ENCODE measurements around the gene SYS1. TPM values are rescaled to one million over a fixed set of nuclear protein-coding genes. Genes with fewer than 3 reads are reported as not detected.

SYS1 gene
- polyA plus RNA-seq, 4 donors, result 13.6 to 40.3 (median 26.9) TPM

- FAIRE-seq (no peak), DNase-seq (peak; percentile 71 to 83)
- 1 to 2% (median 1%) methylated on average over 45 to 87 of the region's 87 CpGs for WGBS, 3 donors
Observed at GRCh38 chr20:45406260-45407066, 43.5 kb downstream of the SYS1 start.

GRCh38 chr20:45407067-45407745 lies 44.2 kb downstream of the SYS1 start:
- peaks cover 0 to 2% (median 0%) of the 10 kb centered on the region in 3 donors for H3K27me3 ChIP-seq (ENCODE audit: control insufficient read depth in 3 of 3, insufficient read depth in 3 of 3, low read length in 3 of 3)
- DNase-seq, result peak; percentile 42 to 70
- H3K36me3 ChIP-seq (ENCODE audit: control insufficient read depth in 3 of 3, insufficient read depth in 2 of 3, low read depth in 1 of 3, low read length in 3 of 3), result peaks cover 0 to 11% (median 2%) of the 10 kb centered on the region in 3 donors
- 10 to 20% (median 16%) methylated on average over 28 to 30 of the region's 30 CpGs for WGBS, 3 donors
- H3K4me1 ChIP-seq (ENCODE audit: control insufficient read depth in 3 of 3, insufficient read depth in 2 of 3, low read depth in 1 of 3, low read length in 2 of 3), result peaks cover 2 to 13% (median 7%) of the 10 kb centered on the region in 3 donors
- peak overlapping the region; percentile 39 to 94 (median 68) for H3K27ac ChIP-seq (ENCODE audit: low read depth in 1 of 3, low read length in 2 of 3)
- no peak for FAIRE-seq
- peak overlapping the region; percentile 76 to 86 (median 79) for H3K4me3 ChIP-seq (ENCODE audit: low read depth in 1 of 3, low read length in 3 of 3)
- H3K9me3 ChIP-seq (ENCODE audit: control insufficient read depth in 2 of 2, insufficient read depth in 1 of 2, low read depth in 1 of 2, low read length in 1 of 2), result no peaks in the 10 kb centered on the region

More at GRCh38 chr20:45406260-45407066, 43.5 kb downstream of the SYS1 start:
- Histone ChIP-seq H3K4me3 (ENCODE audit: low read depth in 1 of 3, low read length in 3 of 3) (peak overlapping the region; percentile 76 to 86 (median 79)), H3K9me3 (ENCODE audit: control insufficient read depth in 2 of 2, insufficient read depth in 1 of 2, low read depth in 1 of 2, low read length in 1 of 2) (no peaks in the 10 kb centered on the region), H3K27me3 (ENCODE audit: control insufficient read depth in 3 of 3, insufficient read depth in 3 of 3, low read length in 3 of 3) (peaks cover 0 to 2% (median 0%) of the 10 kb centered on the region in 3 donors), H3K27ac (ENCODE audit: low read depth in 1 of 3, low read length in 2 of 3) (peak overlapping the region; percentile 40 to 94 (median 68)), H3K4me1 (ENCODE audit: control insufficient read depth in 3 of 3, insufficient read depth in 2 of 3, low read depth in 1 of 3, low read length in 2 of 3) (peaks cover 2 to 12% (median 4%) of the 10 kb centered on the region in 3 donors), H3K36me3 (ENCODE audit: control insufficient read depth in 3 of 3, insufficient read depth in 2 of 3, low read depth in 1 of 3, low read length in 3 of 3) (peaks cover 0 to 11% (median 2%) of the 10 kb centered on the region in 3 donors)

- Histone ChIP-seq H3K27ac (ENCODE audit: low read depth in 1 of 3, low read length in 2 of 3) (peak within 1 kb of the TSS; percentile 39 to 94 (median 68)), H3K4me3 (ENCODE audit: low read depth in 1 of 3, low read length in 3 of 3) (peak within 1 kb of the TSS; percentile 76 to 86 (median 79)), H3K36me3 (ENCODE audit: control insufficient read depth in 3 of 3, insufficient read depth in 2 of 3, low read depth in 1 of 3, low read length in 3 of 3) (peaks cover 0 to 11% (median 2%) of the 10 kb centered on the region in 3 donors), H3K4me1 (ENCODE audit: control insufficient read depth in 3 of 3, insufficient read depth in 2 of 3, low read depth in 1 of 3, low read length in 2 of 3) (peaks cover 2 to 13% (median 7%) of the 10 kb centered on the region in 3 donors), H3K9me3 (ENCODE audit: control insufficient read depth in 2 of 2, insufficient read depth in 1 of 2, low read depth in 1 of 2, low read length in 1 of 2) (no peaks in the 10 kb centered on the region), H3K27me3 (ENCODE audit: control insufficient read depth in 3 of 3, insufficient read depth in 3 of 3, low read length in 3 of 3) (peaks cover 0 to 2% (median 0%) of the 10 kb centered on the region in 3 donors)
- DNase-seq (no peak), FAIRE-seq (no peak)
- WGBS, 3 donors, result 59 to 78% (median 64%) methylated on average over 21 of the region's 21 CpGs
Observed at GRCh38 chr20:45407783-45408645, 45.1 kb downstream of the SYS1 start, which contains the start of gene DBNDD2. Gene DBNDD2 (plus strand): TSS chr20:45408289. CDS start chr20:45408468, 179 bp downstream.

- WGBS, 3 donors, result 72 to 73% (median 72%) methylated on average over 7 of the region's 7 CpGs
- Histone ChIP-seq H3K4me1 (ENCODE audit: control insufficient read depth in 3 of 3, insufficient read depth in 2 of 3, low read depth in 1 of 3, low read length in 2 of 3) (peaks cover 2 to 13% (median 7%) of the 10 kb centered on the region in 3 donors), H3K36me3 (ENCODE audit: control insufficient read depth in 3 of 3, insufficient read depth in 2 of 3, low read depth in 1 of 3, low read length in 3 of 3) (peaks cover 0 to 11% (median 2%) of the 10 kb centered on the region in 3 donors), H3K4me3 (ENCODE audit: low read depth in 1 of 3, low read length in 3 of 3) (no peak overlapping the region), H3K27ac (ENCODE audit: low read depth in 1 of 3, low read length in 2 of 3) (peak overlapping the region in 2 of 3 donors; percentile 36 to 48), H3K9me3 (ENCODE audit: control insufficient read depth in 2 of 2, insufficient read depth in 1 of 2, low read depth in 1 of 2, low read length in 1 of 2) (no peaks in the 10 kb centered on the region), H3K27me3 (ENCODE audit: control insufficient read depth in 3 of 3, insufficient read depth in 3 of 3, low read length in 3 of 3) (peaks cover 0 to 2% (median 0%) of the 10 kb centered on the region in 3 donors)
- DNase-seq (no peak), FAIRE-seq (no peak)
Observed at GRCh38 chr20:45408646-45409213, 45.8 kb downstream of the SYS1 start.

GRCh38 chr20:45409521-45410272 lies 46.7 kb downstream of the SYS1 start:
- H3K4me1 ChIP-seq (ENCODE audit: control insufficient read depth in 3 of 3, insufficient read depth in 2 of 3, low read depth in 1 of 3, low read length in 2 of 3), result peaks cover 2 to 13% (median 7%) of the 10 kb centered on the region in 3 donors
- 80 to 87% (median 82%) methylated on average over 7 of the region's 7 CpGs for WGBS, 3 donors
- DNase-seq, result peak; percentile 26 to 92
- H3K4me3 ChIP-seq (ENCODE audit: low read depth in 1 of 3, low read length in 3 of 3), result no peak overlapping the region
- peaks cover 0 to 2% (median 0%) of the 10 kb centered on the region in 3 donors for H3K27me3 ChIP-seq (ENCODE audit: control insufficient read depth in 3 of 3, insufficient read depth in 3 of 3, low read length in 3 of 3)
- H3K27ac ChIP-seq (ENCODE audit: low read depth in 1 of 3, low read length in 2 of 3), result peak overlapping the region in 2 of 3 donors; percentile 55 to 66
- no peak for FAIRE-seq
- H3K36me3 ChIP-seq (ENCODE audit: control insufficient read depth in 3 of 3, insufficient read depth in 2 of 3, low read depth in 1 of 3, low read length in 3 of 3), result peaks cover 0 to 11% (median 2%) of the 10 kb centered on the region in 3 donors
- H3K9me3 ChIP-seq (ENCODE audit: control insufficient read depth in 2 of 2, insufficient read depth in 1 of 2, low read depth in 1 of 2, low read length in 1 of 2), result no peaks in the 10 kb centered on the region

GRCh38 chr20:45410887-45411286 lies 47.9 kb downstream of the SYS1 start:
- no peak for FAIRE-seq
- H3K4me1 ChIP-seq (ENCODE audit: control insufficient read depth in 3 of 3, insufficient read depth in 2 of 3, low read depth in 1 of 3, low read length in 2 of 3), result peaks cover 2 to 13% (median 7%) of the 10 kb centered on the region in 3 donors
- 15 to 55% (median 39%) methylated on average over 8 of the region's 8 CpGs for WGBS, 3 donors

GRCh38 chr20:45412653-45413052 lies 49.7 kb downstream of the SYS1 start:
- FAIRE-seq (no peak), DNase-seq (no peak)
- H3K27me3 ChIP-seq (ENCODE audit: control insufficient read depth in 3 of 3, insufficient read depth in 3 of 3, low read length in 3 of 3), result no peaks in the 10 kb centered on the region
- H3K27ac ChIP-seq (ENCODE audit: low read depth in 1 of 3, low read length in 2 of 3), result peak overlapping the region in 1 of 3 donors; percentile 2
- no peaks in the 10 kb centered on the region for H3K9me3 ChIP-seq (ENCODE audit: control insufficient read depth in 2 of 2, insufficient read depth in 1 of 2, low read depth in 1 of 2, low read length in 1 of 2)
- H3K4me3 ChIP-seq (ENCODE audit: low read depth in 1 of 3, low read length in 3 of 3), result no peak overlapping the region
- H3K4me1 ChIP-seq (ENCODE audit: control insufficient read depth in 3 of 3, insufficient read depth in 2 of 3, low read depth in 1 of 3, low read length in 2 of 3), result peaks cover 4 to 18% (median 7%) of the 10 kb centered on the region in 3 donors
- 86 to 90% (median 87%) methylated on average over 5 of the region's 5 CpGs for WGBS, 3 donors
- peaks cover 0 to 11% (median 2%) of the 10 kb centered on the region in 3 donors for H3K36me3 ChIP-seq (ENCODE audit: control insufficient read depth in 3 of 3, insufficient read depth in 2 of 3, low read depth in 1 of 3, low read length in 3 of 3)

More at GRCh38 chr20:45410887-45411286, 47.9 kb downstream of the SYS1 start:
- Histone ChIP-seq H3K36me3 (ENCODE audit: control insufficient read depth in 3 of 3, insufficient read depth in 2 of 3, low read depth in 1 of 3, low read length in 3 of 3) (peaks cover 0 to 11% (median 2%) of the 10 kb centered on the region in 3 donors), H3K4me3 (ENCODE audit: low read depth in 1 of 3, low read length in 3 of 3) (no peak overlapping the region), H3K9me3 (ENCODE audit: control insufficient read depth in 2 of 2, insufficient read depth in 1 of 2, low read depth in 1 of 2, low read length in 1 of 2) (no peaks in the 10 kb centered on the region), H3K27ac (ENCODE audit: low read depth in 1 of 3, low read length in 2 of 3) (peak overlapping the region; percentile 65 to 81 (median 74)), H3K27me3 (ENCODE audit: control insufficient read depth in 3 of 3, insufficient read depth in 3 of 3, low read length in 3 of 3) (no peaks in the 10 kb centered on the region)
- DNase-seq, result peak; percentile 80 to 84

Data from small intestine (tissue), 7 donors.